ENCODE measurements around the gene MAG. TPM values are rescaled to one million over a fixed set of nuclear protein-coding genes. Genes with fewer than 3 reads are reported as not detected.

Gene MAG
- total and polyA plus RNA-seq, 2 of the 13 experiments (the other 11 are each of a cell fraction or from before 2014, with no cell fraction given) = 0.20 to 1.3 TPM

DNA sequence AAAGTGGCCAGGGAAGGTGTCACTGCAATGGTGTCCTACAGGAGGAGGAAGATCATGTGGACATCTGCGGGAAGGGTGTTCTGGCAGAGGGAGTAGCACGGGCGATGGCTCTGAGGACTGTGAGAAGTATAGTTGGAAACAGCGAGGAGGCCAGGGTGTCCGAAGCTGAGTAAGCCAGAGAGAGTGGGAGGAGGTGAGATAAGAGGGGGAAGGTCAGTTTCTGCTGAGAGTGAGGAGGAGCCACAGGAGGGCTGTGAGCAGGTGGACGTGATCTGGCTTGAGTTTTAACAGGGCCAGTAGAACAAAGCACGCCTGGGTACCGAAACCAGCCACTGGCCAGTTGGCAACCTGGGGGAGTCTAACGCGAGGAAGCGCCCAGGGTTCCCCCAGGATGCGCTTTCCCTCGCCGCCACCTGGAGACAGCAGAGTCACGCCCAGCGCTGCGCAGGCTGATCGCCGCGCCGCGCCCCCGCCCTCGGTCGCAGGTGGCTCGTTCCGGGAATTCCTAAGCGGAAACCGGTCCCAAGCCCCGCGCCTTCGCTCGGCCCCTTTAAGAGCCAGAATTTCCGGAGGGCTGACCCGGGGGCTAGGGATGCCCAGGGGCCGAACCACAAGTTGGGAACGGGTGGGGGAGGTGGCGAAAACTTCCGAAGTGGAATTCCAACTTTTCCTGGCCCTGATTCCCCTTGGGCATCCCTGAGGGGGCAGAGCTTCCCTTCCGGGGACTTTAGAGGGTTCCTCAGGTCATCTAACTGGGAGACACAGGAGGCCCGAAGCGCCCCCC is 44.2 kb upstream of the MAG start (continued):
- TF ChIP-seq ETV5 (CRISPR knock-in tag; IDR thresholded peaks at IDR 0.05; ENCODE audit: borderline replicate concordance) (peak; percentile 79), GABPA (IDR thresholded peaks at IDR 0.05; ENCODE audit: low read depth, low read length) (peak; percentile 52), GABPA (CRISPR knock-in tag; IDR thresholded peaks at IDR 0.05; ENCODE audit: low read depth) (peak; percentile 68), CBFB (CRISPR knock-in tag; IDR thresholded peaks at IDR 0.05) (0 out of 2 replicates have a peak, but pooled peaks have one; percentile 46), KMT2B (CRISPR knock-in tag; IDR thresholded peaks at IDR 0.05) (no peak; the same call in 1 of the 2 replicates), ZSCAN20 (CRISPR knock-in tag; IDR thresholded peaks at IDR 0.05; ENCODE audit: borderline replicate concordance) (peak; percentile 73; the same call in 1 of the 2 replicates), YY1 (IDR thresholded peaks at IDR 0.05; ENCODE audit: insufficient read depth, insufficient replicate concordance, low read depth, low read length) (peak; percentile 39), BHLHE40 (IDR thresholded peaks at IDR 0.05; ENCODE audit: low read length) (peak; percentile 78), ZMYM2 (CRISPR knock-in tag; IDR thresholded peaks at IDR 0.05) (peak; percentile 23; the same call in 1 of the 2 replicates), ZNF768 (CRISPR knock-in tag; IDR thresholded peaks at IDR 0.05) (peak; percentile 49; the same call in 1 of the 2 replicates), POLR2AphosphoS5 (IDR thresholded peaks at IDR 0.05; ENCODE audit: low read depth, low read length) (no peak), ZFP36L1 (CRISPR knock-in tag; IDR thresholded peaks at IDR 0.05) (peak; percentile 27; the same call in 1 of the 2 replicates), BORCS8-MEF2B (CRISPR knock-in tag; IDR thresholded peaks at IDR 0.05) (no peak), MAF1 (CRISPR knock-in tag; IDR thresholded peaks at IDR 0.05; ENCODE audit: borderline replicate concordance) (0 out of 2 replicates have a peak, but pooled peaks have one; percentile 38), ZKSCAN1 (IDR thresholded peaks at IDR 0.05; ENCODE audit: low read length) (no peak; the same call in 1 of the 2 replicates)
- TF ChIP-seq, protein P1, sequence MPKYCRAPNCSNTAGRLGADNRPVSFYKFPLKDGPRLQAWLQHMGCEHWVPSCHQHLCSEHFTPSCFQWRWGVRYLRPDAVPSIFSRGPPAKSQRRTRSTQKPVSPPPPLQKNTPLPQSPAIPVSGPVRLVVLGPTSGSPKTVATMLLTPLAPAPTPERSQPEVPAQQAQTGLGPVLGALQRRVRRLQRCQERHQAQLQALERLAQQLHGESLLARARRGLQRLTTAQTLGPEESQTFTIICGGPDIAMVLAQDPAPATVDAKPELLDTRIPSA (CRISPR knock-in tag; IDR thresholded peaks at IDR 0.05; ENCODE audit: borderline replicate concordance) = peak; percentile 35; the same call in 1 of the 2 replicates
- TF ChIP-seq, protein P2, sequence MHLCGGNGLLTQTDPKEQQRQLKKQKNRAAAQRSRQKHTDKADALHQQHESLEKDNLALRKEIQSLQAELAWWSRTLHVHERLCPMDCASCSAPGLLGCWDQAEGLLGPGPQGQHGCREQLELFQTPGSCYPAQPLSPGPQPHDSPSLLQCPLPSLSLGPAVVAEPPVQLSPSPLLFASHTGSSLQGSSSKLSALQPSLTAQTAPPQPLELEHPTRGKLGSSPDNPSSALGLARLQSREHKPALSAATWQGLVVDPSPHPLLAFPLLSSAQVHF (CRISPR knock-in tag; IDR thresholded peaks at IDR 0.05) = no peak; the same call in 1 of the 2 replicates
- TF ChIP-seq, protein P3, sequence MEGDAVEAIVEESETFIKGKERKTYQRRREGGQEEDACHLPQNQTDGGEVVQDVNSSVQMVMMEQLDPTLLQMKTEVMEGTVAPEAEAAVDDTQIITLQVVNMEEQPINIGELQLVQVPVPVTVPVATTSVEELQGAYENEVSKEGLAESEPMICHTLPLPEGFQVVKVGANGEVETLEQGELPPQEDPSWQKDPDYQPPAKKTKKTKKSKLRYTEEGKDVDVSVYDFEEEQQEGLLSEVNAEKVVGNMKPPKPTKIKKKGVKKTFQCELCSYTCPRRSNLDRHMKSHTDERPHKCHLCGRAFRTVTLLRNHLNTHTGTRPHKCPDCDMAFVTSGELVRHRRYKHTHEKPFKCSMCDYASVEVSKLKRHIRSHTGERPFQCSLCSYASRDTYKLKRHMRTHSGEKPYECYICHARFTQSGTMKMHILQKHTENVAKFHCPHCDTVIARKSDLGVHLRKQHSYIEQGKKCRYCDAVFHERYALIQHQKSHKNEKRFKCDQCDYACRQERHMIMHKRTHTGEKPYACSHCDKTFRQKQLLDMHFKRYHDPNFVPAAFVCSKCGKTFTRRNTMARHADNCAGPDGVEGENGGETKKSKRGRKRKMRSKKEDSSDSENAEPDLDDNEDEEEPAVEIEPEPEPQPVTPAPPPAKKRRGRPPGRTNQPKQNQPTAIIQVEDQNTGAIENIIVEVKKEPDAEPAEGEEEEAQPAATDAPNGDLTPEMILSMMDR (CRISPR knock-in tag; IDR thresholded peaks at IDR 0.05) = peak; percentile 93
- TF ChIP-seq, protein P4, sequence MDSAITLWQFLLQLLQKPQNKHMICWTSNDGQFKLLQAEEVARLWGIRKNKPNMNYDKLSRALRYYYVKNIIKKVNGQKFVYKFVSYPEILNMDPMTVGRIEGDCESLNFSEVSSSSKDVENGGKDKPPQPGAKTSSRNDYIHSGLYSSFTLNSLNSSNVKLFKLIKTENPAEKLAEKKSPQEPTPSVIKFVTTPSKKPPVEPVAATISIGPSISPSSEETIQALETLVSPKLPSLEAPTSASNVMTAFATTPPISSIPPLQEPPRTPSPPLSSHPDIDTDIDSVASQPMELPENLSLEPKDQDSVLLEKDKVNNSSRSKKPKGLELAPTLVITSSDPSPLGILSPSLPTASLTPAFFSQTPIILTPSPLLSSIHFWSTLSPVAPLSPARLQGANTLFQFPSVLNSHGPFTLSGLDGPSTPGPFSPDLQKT (CRISPR knock-in tag; IDR thresholded peaks at IDR 0.05; ENCODE audit: borderline replicate concordance) = peak; percentile 80
- TF ChIP-seq, protein P5, sequence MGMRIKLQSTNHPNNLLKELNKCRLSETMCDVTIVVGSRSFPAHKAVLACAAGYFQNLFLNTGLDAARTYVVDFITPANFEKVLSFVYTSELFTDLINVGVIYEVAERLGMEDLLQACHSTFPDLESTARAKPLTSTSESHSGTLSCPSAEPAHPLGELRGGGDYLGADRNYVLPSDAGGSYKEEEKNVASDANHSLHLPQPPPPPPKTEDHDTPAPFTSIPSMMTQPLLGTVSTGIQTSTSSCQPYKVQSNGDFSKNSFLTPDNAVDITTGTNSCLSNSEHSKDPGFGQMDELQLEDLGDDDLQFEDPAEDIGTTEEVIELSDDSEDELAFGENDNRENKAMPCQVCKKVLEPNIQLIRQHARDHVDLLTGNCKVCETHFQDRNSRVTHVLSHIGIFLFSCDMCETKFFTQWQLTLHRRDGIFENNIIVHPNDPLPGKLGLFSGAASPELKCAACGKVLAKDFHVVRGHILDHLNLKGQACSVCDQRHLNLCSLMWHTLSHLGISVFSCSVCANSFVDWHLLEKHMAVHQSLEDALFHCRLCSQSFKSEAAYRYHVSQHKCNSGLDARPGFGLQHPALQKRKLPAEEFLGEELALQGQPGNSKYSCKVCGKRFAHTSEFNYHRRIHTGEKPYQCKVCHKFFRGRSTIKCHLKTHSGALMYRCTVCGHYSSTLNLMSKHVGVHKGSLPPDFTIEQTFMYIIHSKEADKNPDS (CRISPR knock-in tag; IDR thresholded peaks at IDR 0.05) = no peak
